Neural cell (in vitro differentiated cells): ENCODE data around the gene SALL3.

Experiments used
- CTCF ChIP-seq: fragments of 450-650 bp; IDR thresholded peaks from 2 replicates; pipeline ENCODE4 v1.5.1; 2014; ENCODE audit warnings: antibody characterized with exemption, mild to moderate bottlenecking, moderate library complexity; ENCODE audit not compliant: poor library complexity, severe bottlenecking
- EP300 ChIP-seq: fragments of 450-650 bp; conservative IDR thresholded peaks from 2 replicates; pipeline ENCODE4 v1.6.1; 2014; ENCODE audit warnings: antibody characterized with exemption, mild to moderate bottlenecking, moderate library complexity; ENCODE audit not compliant: poor library complexity, severe bottlenecking
- EZH2 ChIP-seq: fragments of 200-600, 300-800 bp; shearing (Covaris generic), sonication (generic); IDR thresholded peaks from 2 replicates; pipeline ENCODE4 v1.6.1; 2014; ENCODE audit warnings: antibody characterized with exemption, low read length, borderline replicate concordance, mild to moderate bottlenecking; ENCODE audit not compliant: insufficient read depth, poor library complexity, severe bottlenecking
- MXI1 ChIP-seq: fragments of 450-650 bp; conservative IDR thresholded peaks from 2 replicates; pipeline ENCODE4 v1.6.1; 2014; ENCODE audit warnings: antibody characterized with exemption, mild to moderate bottlenecking; ENCODE audit not compliant: poor library complexity, severe bottlenecking
- POLR2AphosphoS5 ChIP-seq: IDR thresholded peaks from 2 replicates; pipeline ENCODE4 v1.6.1; 2012
- REST ChIP-seq: IDR thresholded peaks from 2 replicates; pipeline ENCODE4 v1.6.1; 2012; ENCODE audit warnings: borderline replicate concordance
- TAF1 ChIP-seq: IDR thresholded peaks from 2 replicates; pipeline ENCODE4 v1.6.1; 2012; ENCODE audit warnings: low read depth

- TF ChIP-seq EZH2 (no peak), CTCF (no peak), EP300 (no peak), TAF1 (no peak), MXI1 (no peak), POLR2AphosphoS5 (no peak), REST (no peak)
These were observed 68.6 kb downstream of the SALL3 start for GRCh38 chr18:79048245-79048632.
